Ammon's horn (tissue), 1 donor: Measurements from ENCODE around the gene SLIT1.
A peak's percentile ranks its signal among the peaks of the same experiment; 100 is the strongest.
"Not testable (repeated sequence)": the region's sequence is repeated elsewhere in the genome, so short reads cannot be mapped to it uniquely, and the experiment has no call there.

ENCODE experiments used
- DNase-seq: peaks from one replicate; pipeline ENCODE4 v3.0.0-alpha.2; 2016; ENCODE audit warnings: low spot score

SLIT1 gene

GRCh38 chr10:97042716-97043562, 142.8 kb downstream of the SLIT1 start:
- DNase-seq: no peak

DNA sequence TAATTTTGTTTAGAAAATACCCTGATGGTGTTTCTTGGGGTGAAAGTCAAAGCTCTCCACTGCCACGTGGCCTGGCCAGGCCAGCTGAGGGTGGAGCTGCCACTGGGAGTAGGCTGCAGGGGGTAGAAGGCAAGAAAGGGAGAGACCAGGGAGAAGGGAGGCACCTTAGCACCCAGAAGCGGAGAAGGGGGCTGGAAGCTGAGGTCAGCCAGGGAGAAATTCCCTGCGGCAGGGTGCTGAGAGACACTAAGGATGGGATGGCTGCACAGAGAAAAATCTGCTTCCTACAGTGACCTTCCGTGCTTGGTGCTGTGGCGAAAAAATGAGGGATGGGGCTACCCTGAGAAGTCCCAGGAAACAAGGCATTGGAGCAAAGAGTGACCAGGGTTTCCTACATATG, 143.7 kb downstream of the SLIT1 start:
- DNase-seq: no peak

DNA sequence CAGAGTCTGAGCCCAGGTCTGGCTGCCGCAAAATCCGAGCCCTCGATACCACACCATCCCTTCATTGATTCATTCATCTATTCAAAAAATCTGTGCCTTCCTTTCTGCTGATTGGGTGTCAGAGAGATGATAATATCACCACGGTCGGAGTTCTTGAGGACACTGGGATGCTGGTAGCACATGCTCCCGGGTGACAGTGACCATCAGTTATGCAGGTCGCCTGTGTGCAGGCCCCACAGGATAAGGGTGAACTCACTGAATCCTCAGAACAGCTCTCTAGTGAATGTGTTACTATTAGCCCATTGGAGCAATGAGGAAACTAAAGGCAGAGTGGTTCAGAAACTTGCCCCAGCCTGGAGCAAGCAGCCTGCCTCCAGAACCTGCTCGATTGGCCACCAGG, 145.1 kb downstream of the SLIT1 start:
- no peak for DNase-seq

DNA sequence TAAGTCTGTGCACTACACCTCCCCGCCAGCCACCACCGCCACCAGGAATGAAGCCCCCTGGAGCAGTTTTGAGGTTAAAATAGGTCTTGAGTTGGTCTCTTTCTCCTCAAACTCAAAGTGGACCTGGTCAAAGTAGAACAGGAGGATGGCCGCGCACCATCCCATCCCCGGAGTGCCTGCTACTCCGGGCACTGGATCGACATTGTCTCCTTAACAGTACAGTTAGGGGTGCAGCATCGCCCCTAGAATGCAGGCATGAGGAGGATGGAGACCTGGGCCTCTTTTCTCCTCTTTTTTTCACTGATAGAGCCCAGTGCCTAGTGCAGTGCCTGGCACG, 145.5 kb downstream of the SLIT1 start:
- no peak for DNase-seq

DNA sequence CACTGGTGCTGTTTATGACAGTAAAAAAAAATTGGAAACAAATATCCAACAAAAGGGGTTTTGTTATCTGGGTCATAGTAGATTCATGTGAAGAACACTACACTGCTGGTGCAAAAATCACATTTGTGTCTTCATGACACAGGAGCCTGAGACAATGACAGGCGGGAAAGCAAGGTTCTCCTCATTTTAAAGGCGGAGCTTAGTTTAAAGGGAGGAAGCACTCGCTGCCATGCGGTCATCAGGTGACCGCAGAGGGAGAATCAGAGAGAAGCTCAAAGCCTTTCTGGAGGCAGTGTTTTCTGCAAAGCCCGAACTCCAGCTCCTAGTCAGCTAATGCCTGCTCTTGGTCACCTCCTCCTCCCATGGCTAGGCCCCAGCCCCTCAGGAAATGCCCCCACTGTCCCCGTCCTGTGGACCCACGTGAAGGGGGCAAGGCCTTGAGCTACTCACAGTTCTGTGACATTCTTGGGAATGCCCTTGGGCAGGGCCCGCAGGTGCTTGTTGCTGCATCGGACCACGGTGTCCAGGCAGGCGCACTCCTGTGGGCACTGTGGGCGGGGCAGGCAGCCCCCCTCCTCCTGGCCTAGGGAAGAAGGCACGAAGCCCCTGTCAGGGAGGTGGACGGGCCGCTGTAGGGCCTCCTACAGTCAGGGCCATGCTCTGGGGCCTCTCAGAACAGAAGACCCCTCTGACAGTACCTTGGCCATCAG, 146.1 kb downstream of the SLIT1 start:
- no peak for DNase-seq

DNA sequence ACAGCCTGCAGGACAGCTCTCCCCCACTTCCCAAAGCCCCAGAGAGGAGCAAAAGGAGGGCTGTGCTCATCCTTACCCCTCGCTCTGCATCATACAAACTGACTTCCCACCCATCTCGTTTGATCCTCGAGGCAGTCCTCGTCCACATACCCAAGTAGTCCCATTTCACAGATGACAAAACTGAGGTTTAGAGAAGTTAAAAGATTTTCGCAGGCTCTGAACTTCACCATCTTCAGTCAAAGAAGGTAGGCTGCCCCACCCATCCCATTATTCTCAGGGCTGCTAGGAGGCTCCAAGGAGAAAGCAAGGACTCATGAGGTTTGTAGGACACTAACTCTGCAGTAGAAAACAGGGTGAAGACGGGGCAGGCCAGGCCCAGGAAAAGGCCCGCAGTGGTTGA, 147.1 kb downstream of the SLIT1 start:
- DNase-seq: no peak

DNA sequence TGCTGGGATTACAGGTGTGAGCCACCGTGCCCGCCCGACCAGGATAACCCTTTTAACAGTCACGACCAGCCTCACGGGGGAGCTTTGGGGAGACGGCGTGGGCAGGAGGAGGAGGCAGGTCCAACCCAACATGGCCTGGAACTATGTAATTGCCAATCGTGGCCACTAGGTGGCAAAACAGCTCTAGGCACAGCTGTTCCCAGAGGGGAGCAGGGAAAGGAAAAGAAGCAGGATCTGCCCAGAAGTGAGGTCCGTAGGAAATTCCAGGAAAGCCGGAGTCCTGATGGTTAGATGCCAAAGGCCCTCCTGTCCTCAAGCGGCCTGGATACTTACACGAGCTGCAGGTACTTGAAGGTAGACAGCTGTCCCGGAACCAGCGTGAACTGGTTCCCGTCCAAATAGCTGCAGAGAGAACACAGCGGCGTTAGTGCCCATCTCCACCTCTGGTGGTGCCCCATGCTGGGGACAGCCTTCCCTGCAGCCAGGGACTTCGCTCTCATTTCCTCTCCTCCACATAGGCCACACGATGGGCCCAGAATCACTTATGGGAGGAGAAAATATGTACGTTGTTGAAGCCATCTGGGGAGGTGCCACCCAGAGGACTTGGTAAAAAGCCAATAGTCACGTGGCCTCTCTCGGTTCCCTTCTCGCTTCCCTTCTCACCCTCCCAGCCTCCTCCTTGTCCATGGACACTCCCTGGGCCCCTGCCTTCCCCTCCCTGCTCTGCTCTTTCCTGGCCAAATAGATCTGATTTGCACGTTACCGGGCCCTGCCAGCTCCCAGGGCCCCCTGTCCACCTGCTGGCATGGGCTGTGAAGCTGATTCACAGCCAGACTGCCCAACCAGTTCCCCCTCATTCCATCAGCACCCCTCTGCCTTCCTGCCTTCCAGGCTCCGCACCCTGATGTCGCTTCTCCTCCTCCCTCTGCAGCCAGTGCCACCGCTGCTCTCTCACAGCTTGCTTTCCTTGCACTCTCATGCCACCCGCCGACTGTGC, 148.1 kb downstream of the SLIT1 start:
- peak; percentile 90 for DNase-seq

GRCh38 chr10:97034958-97035769, 150.6 kb downstream of the SLIT1 start:
- DNase-seq: no peak

GRCh38 chr10:97034301-97034700, 151.5 kb downstream of the SLIT1 start:
- DNase-seq: no peak

DNA sequence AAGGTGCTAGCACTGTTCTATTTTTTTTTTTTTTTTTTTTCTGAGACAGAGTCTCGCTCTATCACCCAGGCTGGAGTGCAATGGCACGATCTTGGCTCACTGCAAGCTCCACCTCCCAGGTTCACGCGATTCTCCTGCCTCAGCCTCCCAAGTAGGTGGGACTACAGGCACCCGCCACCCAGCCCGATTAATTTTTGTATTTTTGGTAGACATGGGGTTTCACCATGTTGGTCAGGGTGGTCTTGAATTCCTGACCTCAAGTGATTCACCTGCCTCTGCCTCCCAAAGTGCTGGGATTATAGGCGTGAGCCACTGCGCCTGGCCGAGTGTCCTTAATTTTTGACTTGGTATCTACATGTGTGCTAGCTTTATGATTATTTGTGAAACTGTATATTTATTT, 151.9 kb downstream of the SLIT1 start:
- DNase-seq: not testable (repeated sequence)

GRCh38 chr10:97032624-97033023, 153.1 kb downstream of the SLIT1 start:
- DNase-seq: no peak

- no peak for DNase-seq
These were observed 154.3 kb downstream of the SLIT1 start for GRCh38 chr10:97031459-97031858.

GRCh38 chr10:97030894-97031293, 154.9 kb downstream of the SLIT1 start:
- no peak for DNase-seq

DNA sequence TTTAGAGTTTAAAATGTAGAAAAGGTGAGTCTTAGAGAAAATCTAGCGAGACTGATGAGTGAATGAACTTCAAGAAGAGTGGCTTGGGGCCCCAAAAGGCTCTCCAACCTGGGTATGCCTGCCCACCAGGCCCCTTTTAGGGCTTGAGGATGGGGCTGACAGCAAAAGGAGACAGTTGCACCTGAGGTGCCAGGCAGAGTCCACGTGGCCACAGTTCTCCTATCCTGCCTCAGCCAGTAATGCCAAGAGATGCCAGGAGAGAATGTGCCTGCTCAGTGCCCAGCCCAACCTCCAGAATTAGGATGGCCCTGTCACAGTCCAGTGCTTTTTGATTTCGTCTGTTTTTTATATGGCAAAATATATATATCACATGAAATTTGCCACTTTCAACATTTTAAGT, 156.5 kb downstream of the SLIT1 start:
- no peak for DNase-seq

GRCh38 chr10:97028832-97029178, 157.0 kb downstream of the SLIT1 start:
- DNase-seq: no peak

GRCh38 chr10:97028126-97028831, 157.5 kb downstream of the SLIT1 start:
- DNase-seq: no peak

DNA sequence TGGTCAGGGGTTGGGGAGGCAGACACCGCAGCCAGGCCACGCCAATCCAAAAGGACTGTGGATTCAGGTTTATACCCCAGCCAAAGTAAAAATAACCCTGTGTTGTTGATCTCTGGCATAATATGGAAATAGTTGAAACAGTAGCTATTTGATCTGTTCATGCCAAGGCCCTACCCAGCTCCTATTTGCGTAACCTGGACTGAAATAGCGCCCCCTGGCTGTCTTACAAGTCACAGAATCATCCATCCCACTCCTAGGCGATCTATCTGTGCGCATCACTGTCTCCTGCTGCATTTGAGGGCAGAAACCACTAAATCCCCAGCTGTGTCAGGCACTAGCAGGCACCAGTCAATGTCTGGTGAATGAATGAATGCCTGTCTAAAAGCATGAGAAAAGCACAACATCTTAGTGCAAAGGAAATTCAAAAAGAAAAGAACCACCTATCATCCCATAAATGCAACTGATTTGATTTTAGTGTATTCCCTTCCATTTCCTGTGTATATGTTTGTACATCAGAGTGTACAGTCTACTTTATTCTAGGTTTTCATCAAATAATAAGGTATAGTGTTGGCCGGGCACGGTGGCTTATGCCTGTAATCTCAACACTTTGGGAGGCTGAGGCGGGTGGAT, 160.0 kb downstream of the SLIT1 start:
- peak; percentile 83 for DNase-seq

DNA sequence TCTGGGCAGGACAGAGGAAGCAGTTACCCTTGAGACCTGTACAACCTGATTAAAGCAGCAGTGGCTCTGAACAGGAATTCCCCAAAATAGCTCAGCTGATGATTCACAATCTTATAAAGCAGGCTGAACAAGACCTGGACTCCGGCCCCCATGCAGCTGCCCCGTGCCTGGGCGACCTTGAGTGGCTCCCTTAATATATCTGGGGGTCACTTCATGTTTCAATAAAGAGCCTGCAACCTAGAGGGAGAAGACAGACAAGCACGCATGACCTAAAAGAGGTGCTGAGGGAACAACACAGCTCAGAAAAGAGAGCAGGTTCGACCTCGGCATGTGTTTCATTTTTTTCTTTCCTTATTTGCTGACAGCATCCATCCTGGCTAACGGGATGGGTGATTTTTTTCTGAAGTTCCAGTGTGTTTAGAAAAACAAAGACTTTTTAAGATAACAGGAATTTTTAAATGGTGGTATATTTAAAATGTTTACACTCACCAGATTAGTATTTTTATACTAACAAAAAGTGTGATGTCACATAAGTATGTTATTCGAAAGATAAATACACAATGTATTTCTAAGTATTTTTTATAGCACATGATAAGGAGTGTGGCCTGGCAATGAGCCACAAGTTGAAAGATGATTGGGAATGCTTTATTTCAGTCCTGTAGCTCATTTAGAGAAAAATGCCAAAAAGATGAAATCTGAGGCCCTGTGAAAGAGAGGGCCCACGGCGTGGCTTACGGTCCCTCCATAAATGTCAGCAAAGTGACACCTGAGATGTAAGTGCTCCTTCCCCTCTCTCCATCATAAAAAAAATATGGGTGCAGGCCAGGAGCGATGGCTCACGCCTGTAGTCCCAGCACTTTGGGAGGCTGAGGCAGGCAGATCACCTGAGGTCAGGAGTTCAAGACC, 161.3 kb downstream of the SLIT1 start:
- no peak for DNase-seq

DNA sequence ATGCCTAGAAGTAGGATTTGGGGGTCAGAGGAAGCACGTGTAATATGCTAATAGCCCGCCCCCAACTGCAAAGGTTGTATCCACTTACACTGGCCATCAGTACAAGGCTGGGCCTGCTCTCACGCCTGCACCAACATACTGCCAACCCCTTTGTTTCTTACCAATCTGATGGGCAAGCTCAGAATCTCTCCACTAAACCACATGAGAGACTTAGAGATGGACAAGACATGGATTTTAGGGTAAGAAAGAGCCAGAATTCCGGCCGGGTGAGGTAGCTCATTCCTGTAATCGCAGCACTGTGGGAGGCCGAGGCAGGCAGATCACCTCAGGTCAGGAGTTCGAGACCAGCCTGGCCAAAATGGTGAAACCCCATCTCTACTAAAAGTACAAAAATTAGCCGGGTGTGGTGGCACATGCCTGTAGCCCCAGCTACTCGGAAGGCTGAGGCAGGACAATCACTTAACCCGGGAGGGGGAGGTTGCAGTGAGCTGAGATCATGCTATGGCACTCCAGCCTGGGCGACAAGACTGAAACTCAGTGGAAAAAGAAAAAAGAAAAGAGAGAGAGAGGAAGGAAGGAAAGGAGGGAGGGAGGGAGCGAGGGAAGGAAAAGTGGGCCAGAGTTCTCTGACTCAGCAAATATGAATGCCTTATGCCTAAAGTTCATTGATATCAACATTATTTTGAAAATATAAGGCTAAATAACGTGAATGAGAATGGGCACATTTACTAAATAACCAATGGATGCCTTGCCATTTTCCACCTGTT, 162.2 kb downstream of the SLIT1 start:
- no peak for DNase-seq
